H9 (cell line): ENCODE measurements around the gene KIAA1671. TPM values are rescaled to one million over a fixed set of nuclear protein-coding genes. Genes with fewer than 3 reads are reported as not detected.

Experiments
- DNase-seq: peaks from one replicate; pipeline ENCODE4 v3.0.0-alpha.2; 2017
- H2AFZ ChIP-seq: one replicate; pipeline ENCODE4 v1.6.1; 2013; ENCODE audit warnings: mild to moderate bottlenecking, low read length, control low read depth, moderate library complexity
- H2AK5ac ChIP-seq: 2 replicates; pipeline ENCODE4 v1.6.1; 2013; ENCODE audit warnings: low read length, control low read depth, mixed read lengths; ENCODE audit not compliant: insufficient read length
- H2BK120ac ChIP-seq: one replicate; pipeline ENCODE4 v1.6.1; 2013; ENCODE audit warnings: low read depth, mild to moderate bottlenecking, low read length, control low read depth, inconsistent platforms; ENCODE audit not compliant: poor library complexity, severe bottlenecking
- H2BK12ac ChIP-seq: 2 replicates; pipeline ENCODE4 v1.6.1; 2013; ENCODE audit warnings: low read length, control low read depth, mixed read lengths, low read depth; ENCODE audit not compliant: insufficient read length
- H2BK15ac ChIP-seq: 2 replicates; pipeline ENCODE4 v1.6.1; 2013; ENCODE audit warnings: low read depth, low read length, control low read depth
- H2BK20ac ChIP-seq: one replicate; pipeline ENCODE4 v1.6.1; 2013; ENCODE audit warnings: low read depth, mild to moderate bottlenecking, low read length, control low read depth, inconsistent platforms; ENCODE audit not compliant: poor library complexity, severe bottlenecking
- H2BK5ac ChIP-seq: 2 replicates; pipeline ENCODE4 v1.6.1; 2013; ENCODE audit warnings: low read length, control low read depth, mixed read lengths; ENCODE audit not compliant: insufficient read length
- H3K14ac ChIP-seq: 2 replicates; pipeline ENCODE4 v1.6.1; 2013; ENCODE audit warnings: low read length, control low read depth; ENCODE audit not compliant: insufficient read depth
- H3K18ac ChIP-seq: 2 replicates; pipeline ENCODE4 v1.6.1; 2013; ENCODE audit warnings: low read depth, mild to moderate bottlenecking, mixed read lengths, low read length, control low read depth; ENCODE audit not compliant: insufficient read length
- H3K23ac ChIP-seq: 2 replicates; pipeline ENCODE4 v1.6.1; 2013; ENCODE audit warnings: low read length, control low read depth, mixed read lengths, low read depth; ENCODE audit not compliant: insufficient read length
- H3K23me2 ChIP-seq: 2 replicates; pipeline ENCODE4 v1.6.1; 2013; ENCODE audit warnings: low read depth, mild to moderate bottlenecking, mixed read lengths, low read length, control low read depth; ENCODE audit not compliant: insufficient read length, poor library complexity, severe bottlenecking
- H3K27ac ChIP-seq: 2 replicates; pipeline ENCODE4 v1.5.1; 2013; ENCODE audit warnings: low read length, control low read depth, mixed read lengths, low read depth; ENCODE audit not compliant: insufficient read length
- H3K27me3 ChIP-seq: 2 replicates; pipeline ENCODE4 v1.6.1; 2013; ENCODE audit warnings: low read length, control low read depth, inconsistent platforms; ENCODE audit not compliant: insufficient read depth
- H3K4ac ChIP-seq: 2 replicates; pipeline ENCODE4 v1.6.1; 2013; ENCODE audit warnings: low read depth, mild to moderate bottlenecking, control low read depth, inconsistent platforms, low read length, moderate library complexity
- H3K4me1 ChIP-seq: 2 replicates; pipeline ENCODE4 v1.6.1; 2013; ENCODE audit warnings: low read length, control low read depth, inconsistent platforms; ENCODE audit not compliant: insufficient read depth
- H3K4me2 ChIP-seq: 2 replicates; pipeline ENCODE4 v1.6.1; 2013; ENCODE audit warnings: low read length, control low read depth, mixed read lengths; ENCODE audit not compliant: insufficient read length, insufficient read depth
- H3K56ac ChIP-seq: 2 replicates; pipeline ENCODE4 v1.6.1; 2013; ENCODE audit warnings: low read depth, mild to moderate bottlenecking, mixed read lengths, low read length, control low read depth; ENCODE audit not compliant: insufficient read length
- H3K79me1 ChIP-seq: 2 replicates; pipeline ENCODE4 v1.6.1; 2013; ENCODE audit warnings: low read depth, mild to moderate bottlenecking, moderate library complexity, low read length, control low read depth, inconsistent platforms; ENCODE audit not compliant: insufficient read depth, poor library complexity, severe bottlenecking
- H3K79me2 ChIP-seq: 2 replicates; pipeline ENCODE4 v1.6.1; 2013; ENCODE audit warnings: low read length, control low read depth, inconsistent platforms; ENCODE audit not compliant: insufficient read depth
- H3K9ac ChIP-seq: 2 replicates; pipeline ENCODE4 v1.6.1; 2013; ENCODE audit warnings: low read length, control low read depth, mixed read lengths; ENCODE audit not compliant: insufficient read length; ENCODE audit errors: extremely low read depth
- H3K9me3 ChIP-seq: one replicate; pipeline ENCODE4 v1.6.1; 2013; ENCODE audit warnings: low read depth, low read length, inconsistent platforms; ENCODE audit not compliant: control insufficient read depth
- H3T11ph ChIP-seq: one replicate; pipeline ENCODE4 v1.6.1; 2013; ENCODE audit warnings: mild to moderate bottlenecking, low read length, control low read depth, inconsistent platforms
- H4K20me1 ChIP-seq: one replicate; pipeline ENCODE4 v1.6.1; 2013; ENCODE audit not compliant: control insufficient read depth, insufficient read length, insufficient read depth
- H4K5ac ChIP-seq: 2 replicates; pipeline ENCODE4 v1.6.1; 2013; ENCODE audit warnings: low read depth, mild to moderate bottlenecking, mixed read lengths, low read length, control low read depth; ENCODE audit not compliant: insufficient read length
- H4K8ac ChIP-seq: replicated peaks from 2 replicates; pipeline ENCODE4 v1.6.1; 2013; ENCODE audit warnings: low read length, control low read depth, mixed read lengths, low read depth; ENCODE audit not compliant: insufficient read length
- H4K91ac ChIP-seq: 2 replicates; pipeline ENCODE4 v1.6.1; 2013; ENCODE audit warnings: low read depth, mild to moderate bottlenecking, moderate library complexity, mixed read lengths, low read length, control low read depth; ENCODE audit not compliant: insufficient read length
- H3K27ac Mint-ChIP-seq, 3 experiments: 2 replicates in 2 of 3; 3 replicates in 1 of 3; pipeline ENCODE4 v1.8.0; 2020 to 2021; ENCODE audit warnings: mixed read lengths in 3 of 3, mild to moderate bottlenecking in 1 of 3, moderate library complexity in 1 of 3
- H3K27me3 Mint-ChIP-seq: 2 replicates; pipeline ENCODE4 v1.8.0; 2021; ENCODE audit warnings: low read depth, mild to moderate bottlenecking, moderate library complexity, mixed read lengths
- H3K36me3 Mint-ChIP-seq, 3 experiments: 2 replicates in 2 of 3; 3 replicates in 1 of 3; pipeline ENCODE4 v1.8.0; 2020 to 2021; ENCODE audit warnings: low read depth in 3 of 3, mixed read lengths in 3 of 3; ENCODE audit not compliant: insufficient read depth in 1 of 3
- H3K4me1 Mint-ChIP-seq, 2 experiments: 2 replicates each; pipeline ENCODE4 v1.8.0; 2020; ENCODE audit warnings: mixed read lengths in 2 of 2
- H3K4me3 Mint-ChIP-seq, 2 experiments: 2 replicates in 1 of 2; 3 replicates in 1 of 2; pipeline ENCODE4 v1.8.0; 2020 to 2021; ENCODE audit warnings: mild to moderate bottlenecking in 2 of 2, mixed read lengths in 2 of 2, moderate library complexity in 1 of 2
- H3K9me3 Mint-ChIP-seq, 2 experiments: 2 replicates in 1 of 2; 3 replicates in 1 of 2; pipeline ENCODE4 v1.8.0; 2020; ENCODE audit warnings: mild to moderate bottlenecking in 2 of 2, mixed read lengths in 2 of 2, moderate library complexity in 1 of 2
- CTCF ChIP-seq: fragments of 200-600 bp; sonication (generic); conservative IDR thresholded peaks from 3 replicates; pipeline ENCODE4 v1.8.0; 2021; ENCODE audit warnings: antibody characterized with exemption, mild to moderate bottlenecking
- WGBS: extraction: QIAGEN DNeasy Blood & Tissue Kit; methylation state at CpG from one replicate; pipeline ENCODE4 v1.1.7; 2013; ENCODE audit warnings: missing lambda C conversion rate, low lambda C conversion rate, mixed read lengths; ENCODE audit not compliant: insufficient read length; ENCODE audit errors: extremely low coverage; 5-methylcytosine and 5-hydroxymethylcytosine counted together
- total RNA-seq: library from RNA; stranded (reverse); gene quantifications from 2 replicates; pipeline ENCODE4 v1.2.1, GENCODE V29; 2021

Gene KIAA1671
- total RNA-seq, 1 experiment from 2014 or later = 22.6 TPM

GRCh38 chr22:25092119-25092518 lies 139.6 kb downstream of the KIAA1671 start:
- no peaks in the 10 kb centered on the region for H3K79me1 ChIP-seq
- no peak overlapping the region for H2AK5ac ChIP-seq
- H3K27me3 Mint-ChIP-seq = no peaks in the 10 kb centered on the region
- H3K23me2 ChIP-seq = no peaks in the 10 kb centered on the region
- H3K23ac ChIP-seq = no peak overlapping the region
- H2BK120ac ChIP-seq = no peak overlapping the region
- no peak overlapping the region for H2BK15ac ChIP-seq
- WGBS = no CpG with 5 or more reads among the region's 4 CpGs
- no peak overlapping the region for H3K4me3 Mint-ChIP-seq
- H3K14ac ChIP-seq = no peak overlapping the region
- no peak overlapping the region for H3K4me2 ChIP-seq
- H2AFZ ChIP-seq = no peak overlapping the region
- no peak overlapping the region for H3K4ac ChIP-seq
- H3K27me3 ChIP-seq = no peaks in the 10 kb centered on the region
- H3K79me2 ChIP-seq = no peaks in the 10 kb centered on the region
- H3K36me3 Mint-ChIP-seq = no peaks in the 10 kb centered on the region
- peaks cover 4 to 17% of the 10 kb centered on the region in 2 experiments; a peak in 3 of 4 replicates for H3K4me1 Mint-ChIP-seq
- no peak overlapping the region for H3K18ac ChIP-seq
- no peak overlapping the region for H2BK5ac ChIP-seq
- H3K4me1 ChIP-seq = no peaks in the 10 kb centered on the region
- no peaks in the 10 kb centered on the region for H3K9me3 ChIP-seq
- no peak overlapping the region for H2BK20ac ChIP-seq
- DNase-seq = no peak
- H3K9ac ChIP-seq = no peak overlapping the region
- TF ChIP-seq CTCF = no peak
- H3K27ac ChIP-seq = no peak overlapping the region
- H3T11ph ChIP-seq = no peak overlapping the region
- peak overlapping the region in 1 of 3 experiments; percentile 78; a peak in 1 of 7 replicates for H3K27ac Mint-ChIP-seq
- H4K8ac ChIP-seq = no peak overlapping the region
- no peak overlapping the region for H3K56ac ChIP-seq
- H4K5ac ChIP-seq = no peak overlapping the region
- H3K9me3 Mint-ChIP-seq = no peaks in the 10 kb centered on the region
- H2BK12ac ChIP-seq = no peak overlapping the region
- no peaks in the 10 kb centered on the region for H4K20me1 ChIP-seq
- no peak overlapping the region for H4K91ac ChIP-seq
